ENCODE results near the gene ACOX3.
"Not testable (repeated sequence)": the region's sequence is repeated elsewhere in the genome, so short reads cannot be mapped to it uniquely, and the experiment has no call there.

ACOX3 gene

GRCh38 chr4:8403173-8403753 lies 37.3 kb downstream of the ACOX3 start:
- DNase-seq = no peak

GRCh38 chr4:8402640-8403039 lies 37.9 kb downstream of the ACOX3 start:
- DNase-seq = no peak

GRCh38 chr4:8402181-8402597 lies 38.3 kb downstream of the ACOX3 start:
- DNase-seq = no peak

DNA sequence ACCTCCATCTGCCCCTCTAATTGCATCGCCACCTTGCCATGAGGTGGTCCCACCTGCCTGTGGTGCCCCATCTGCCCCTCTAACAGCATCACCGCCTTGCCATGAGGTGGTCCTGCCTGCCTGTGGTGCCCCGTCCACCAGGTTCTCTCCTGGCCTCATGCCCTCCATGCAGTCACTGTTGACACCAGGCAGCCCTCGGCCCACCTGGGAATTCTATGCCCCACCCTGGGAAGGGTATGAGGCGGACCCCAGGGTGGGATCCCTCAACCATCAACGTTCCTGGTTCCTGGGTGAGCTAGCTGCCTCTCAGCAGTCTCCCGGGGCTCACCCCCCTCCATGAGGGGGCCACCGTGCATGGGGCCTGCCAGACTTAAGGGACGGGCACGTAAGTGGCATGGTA lies 38.9 kb downstream of the ACOX3 start:
- DNase-seq = no peak

DNA sequence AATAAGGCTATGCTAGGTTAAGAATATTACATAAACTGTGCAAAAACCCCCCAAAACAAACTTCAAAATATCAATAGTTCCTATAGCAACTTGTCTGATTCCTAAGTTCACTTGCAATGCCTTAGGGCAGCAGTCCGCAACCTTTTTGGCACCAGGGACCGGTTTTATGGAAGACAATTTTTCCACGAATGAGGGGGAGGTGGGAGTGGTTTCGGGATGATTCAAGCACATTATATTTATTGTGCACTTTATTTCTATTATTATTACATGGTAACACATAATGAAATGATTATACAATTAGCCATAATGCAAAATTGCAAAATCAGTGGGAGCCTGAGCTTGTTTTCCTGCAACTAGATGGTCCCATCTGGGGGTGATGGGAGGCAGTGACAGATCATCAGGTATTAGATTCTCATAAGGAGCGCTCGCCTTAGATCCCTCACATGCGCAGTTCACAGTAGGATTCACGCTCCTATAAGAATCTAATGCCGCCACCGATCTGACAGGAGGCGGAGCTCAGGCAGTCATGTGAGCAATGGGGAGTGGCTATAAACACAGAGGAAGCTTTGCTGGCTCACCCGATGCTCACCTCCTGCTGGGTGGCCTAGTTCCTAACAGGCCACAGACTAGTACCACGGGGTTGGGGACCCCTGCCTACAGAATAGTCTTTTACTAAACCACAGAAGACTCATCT lies 39.7 kb downstream of the ACOX3 start:
- DNase-seq = no peak

DNA sequence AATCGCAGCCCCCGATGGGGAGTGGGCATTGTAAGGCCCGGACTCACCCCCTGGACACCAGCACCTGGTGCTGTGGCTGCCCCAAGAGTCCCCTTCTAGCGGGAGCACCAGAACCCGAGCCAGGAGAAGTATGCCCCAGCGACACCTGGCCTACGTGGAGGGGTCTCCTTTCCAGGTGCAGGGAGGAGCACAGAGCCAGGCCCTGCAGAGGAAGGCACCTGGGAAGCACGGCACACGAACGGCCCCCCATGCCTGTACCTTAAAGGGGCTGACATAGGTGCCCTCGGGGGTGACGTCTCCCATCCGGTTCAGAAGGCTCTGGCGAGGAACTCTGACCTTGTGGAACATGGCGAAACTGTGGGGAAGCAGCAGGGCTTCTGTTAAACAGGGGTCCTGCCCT lies 41.2 kb downstream of the ACOX3 start:
- DNase-seq = no peak

DNA sequence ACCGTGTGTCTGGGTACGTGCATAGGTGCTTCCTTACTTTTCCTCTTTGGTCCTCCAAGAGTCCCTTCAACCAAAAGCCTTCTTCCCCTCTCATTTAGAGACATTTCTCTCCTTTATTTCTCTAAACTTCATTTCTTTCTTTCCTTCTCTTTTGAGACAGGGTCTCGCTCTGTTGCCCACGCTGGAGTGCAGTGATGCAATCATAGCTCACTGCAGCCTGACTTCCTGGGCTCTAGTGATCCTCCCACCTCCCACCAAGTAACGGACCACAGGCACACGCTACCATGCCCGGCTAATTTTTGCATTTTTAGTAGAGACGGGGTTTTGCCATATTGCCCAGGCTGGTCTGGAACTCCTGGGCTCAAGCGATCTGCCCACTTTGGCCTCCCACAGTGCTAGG lies 42.2 kb downstream of the ACOX3 start:
- no peak for DNase-seq

DNA sequence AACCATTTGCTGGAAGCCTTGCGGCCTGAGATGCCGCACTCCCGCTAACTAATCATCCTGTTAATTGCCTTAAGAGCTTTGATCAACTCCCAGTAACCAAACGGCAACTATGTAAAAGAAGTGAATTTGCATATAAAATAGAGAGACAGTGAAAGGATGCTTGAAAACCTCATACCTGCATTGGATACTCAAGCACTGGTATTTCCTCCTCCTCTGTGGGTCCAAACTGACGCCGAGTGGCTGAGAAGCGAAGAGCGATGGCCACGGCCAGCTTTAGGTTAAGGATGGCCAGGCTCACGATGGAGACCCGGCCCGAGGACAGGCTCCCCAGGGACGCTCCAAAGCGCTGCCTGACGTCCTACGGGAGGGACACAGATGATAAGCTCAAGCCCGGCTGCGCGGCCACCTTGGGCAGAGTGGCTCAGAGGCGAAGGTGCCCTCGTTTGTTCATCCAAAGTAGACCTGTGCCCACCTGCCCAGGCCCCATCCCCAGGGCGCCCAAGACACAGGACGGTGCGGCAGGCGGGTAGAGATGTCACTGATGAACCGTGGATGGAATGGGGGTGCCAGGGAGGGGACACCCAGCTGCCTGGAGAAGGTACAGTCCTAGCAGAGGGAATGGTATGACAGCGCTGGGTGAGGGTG lies 43.6 kb downstream of the ACOX3 start:
- no peak for DNase-seq

DNA sequence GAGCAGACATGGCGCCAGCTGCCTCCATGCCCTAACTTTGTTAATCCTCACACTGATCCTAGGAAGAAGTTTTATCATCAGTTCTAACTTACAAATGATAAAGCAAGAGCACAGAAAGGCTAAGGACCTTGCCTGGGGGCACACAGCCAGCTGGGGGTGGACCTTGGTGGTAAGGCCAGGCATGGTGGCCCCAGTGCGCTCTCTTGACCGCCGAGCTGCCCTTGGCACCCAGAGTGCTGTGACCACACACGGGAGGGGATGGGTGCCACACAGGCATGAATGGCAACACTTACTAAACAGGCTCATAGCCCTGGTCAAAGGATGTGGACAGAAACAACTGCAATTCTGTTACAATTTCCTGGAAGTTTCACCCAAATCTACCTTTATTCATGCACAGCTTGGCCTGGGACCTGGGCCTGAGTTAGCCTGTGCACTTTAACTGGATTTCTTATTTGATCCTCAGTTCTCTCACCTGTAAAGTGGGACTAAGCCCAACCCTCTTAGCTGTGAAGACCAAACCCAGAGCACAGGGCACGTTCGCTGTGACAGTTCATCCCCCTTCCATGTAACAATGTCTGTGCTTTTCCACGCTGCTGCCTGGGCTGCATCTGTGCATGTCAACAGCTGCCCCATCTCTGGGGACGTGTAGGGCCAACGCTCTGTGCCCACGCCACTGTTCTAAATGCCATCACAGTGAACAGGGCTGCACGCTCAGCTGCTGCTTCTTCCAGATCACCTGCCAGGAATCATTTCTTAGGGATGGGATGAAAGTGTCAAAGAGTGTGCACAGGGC lies 44.8 kb downstream of the ACOX3 start:
- no peak for DNase-seq

DNA sequence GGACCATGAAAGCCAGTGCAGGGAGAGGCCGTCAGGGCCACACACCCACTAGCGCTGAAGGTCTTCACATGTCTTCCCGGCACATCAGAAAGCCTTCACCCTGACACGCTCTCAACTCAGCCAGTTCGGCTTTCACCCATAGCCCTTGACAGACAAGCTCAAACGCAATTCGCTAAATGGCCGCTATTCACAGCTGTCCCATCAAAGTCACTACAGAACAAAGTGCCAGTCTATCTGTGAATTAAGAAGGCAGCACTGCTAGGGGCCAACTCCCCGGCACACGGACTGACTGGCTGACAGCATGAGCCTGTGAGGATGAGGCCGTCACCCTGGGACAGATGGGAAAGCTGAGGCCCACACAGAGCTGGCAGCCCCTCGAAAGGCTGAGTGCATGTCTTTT lies 45.7 kb downstream of the ACOX3 start:
- no peak for DNase-seq

- DNase-seq = no peak
Observed at GRCh38 chr4:8394061-8394519, 46.4 kb downstream of the ACOX3 start.

- no peak for DNase-seq
Observed at GRCh38 chr4:8393593-8394038, 46.9 kb downstream of the ACOX3 start.

DNA sequence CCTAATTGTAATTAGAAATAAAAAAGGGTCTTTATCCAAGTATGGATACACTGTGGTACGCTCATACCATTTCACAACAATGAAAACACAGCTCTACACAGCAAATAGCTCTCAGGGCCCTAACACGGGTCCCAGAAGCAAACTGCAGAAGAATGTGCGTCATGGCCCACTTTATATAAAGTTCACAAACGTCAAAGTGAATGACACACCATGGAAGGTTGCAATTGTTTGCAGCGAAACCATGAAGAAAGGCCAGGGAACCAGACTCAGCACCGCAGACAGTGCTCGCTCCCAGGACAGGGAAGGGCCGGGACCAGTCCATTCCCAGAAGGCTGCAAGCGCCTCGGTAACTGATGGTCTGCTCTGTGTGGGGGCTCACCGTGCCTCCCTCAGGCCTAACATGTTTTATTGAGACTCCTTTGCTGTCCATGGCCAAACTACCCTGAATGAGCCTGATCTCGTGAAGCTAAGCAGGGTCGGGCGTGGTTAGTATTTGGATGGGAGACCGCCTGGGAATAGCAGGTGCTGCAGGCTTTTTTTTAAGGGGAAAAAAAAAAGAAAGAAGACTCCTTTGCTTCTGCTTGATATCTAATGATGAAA lies 47.8 kb downstream of the ACOX3 start:
- DNase-seq = no peak

DNA sequence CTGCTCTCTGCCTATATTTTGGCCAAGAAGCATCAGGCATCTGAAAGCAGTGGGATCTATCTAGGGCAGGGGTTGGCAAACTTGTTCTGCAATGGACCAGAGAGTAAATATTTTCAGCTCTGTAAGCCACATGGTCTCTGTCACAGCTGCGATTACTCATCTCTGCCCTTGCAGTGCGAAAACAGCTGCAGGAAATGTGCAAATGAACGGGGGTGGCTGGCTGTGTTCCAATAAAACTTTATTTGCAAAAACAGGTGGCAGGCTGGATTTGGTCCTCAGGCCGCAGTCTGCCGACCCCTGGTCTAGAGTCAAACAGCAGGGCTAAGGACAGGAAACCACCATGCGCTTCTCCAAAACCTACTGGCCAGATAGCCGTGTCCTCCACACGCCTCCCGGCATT lies 48.6 kb downstream of the ACOX3 start:
- DNase-seq = no peak

DNA sequence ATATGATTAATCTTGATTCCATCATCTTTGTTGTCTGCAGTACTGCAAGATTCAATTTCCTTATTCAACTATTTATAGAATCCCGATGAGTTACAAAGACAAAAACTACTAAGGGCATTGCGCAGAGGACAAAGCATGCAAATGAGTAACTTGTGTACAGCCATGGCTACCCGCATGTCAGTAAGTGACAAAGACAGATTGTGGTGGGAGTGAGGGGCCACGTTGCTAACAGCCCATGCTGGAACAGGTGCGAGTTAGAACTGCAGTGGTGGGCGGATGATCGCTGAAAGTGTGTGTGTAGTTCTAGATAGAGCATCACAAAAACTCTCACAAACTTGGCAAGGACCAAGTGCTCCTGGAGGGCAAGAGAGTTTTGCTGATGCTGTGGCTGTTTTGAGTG lies 49.5 kb downstream of the ACOX3 start:
- no peak for DNase-seq

DNA sequence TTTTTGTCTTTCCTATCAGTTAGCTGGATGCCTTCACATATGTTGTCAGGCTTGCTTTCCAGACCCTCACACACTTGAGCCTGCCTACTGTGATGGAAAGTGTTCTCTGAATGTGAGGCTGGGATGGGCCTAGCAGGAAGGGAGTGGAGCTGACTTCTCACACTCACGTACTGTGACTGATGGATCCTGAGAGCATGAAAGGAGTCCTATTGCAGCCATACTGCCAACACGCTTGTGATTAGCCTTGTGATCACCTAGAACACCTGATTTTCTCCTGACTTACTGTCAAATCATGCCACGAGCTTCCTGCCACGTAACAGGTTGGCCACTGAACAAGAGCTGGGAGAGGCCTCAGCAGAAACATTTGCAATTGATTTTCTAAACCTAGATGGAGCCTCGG lies 49.9 kb downstream of the ACOX3 start:
- no peak for DNase-seq

DNA sequence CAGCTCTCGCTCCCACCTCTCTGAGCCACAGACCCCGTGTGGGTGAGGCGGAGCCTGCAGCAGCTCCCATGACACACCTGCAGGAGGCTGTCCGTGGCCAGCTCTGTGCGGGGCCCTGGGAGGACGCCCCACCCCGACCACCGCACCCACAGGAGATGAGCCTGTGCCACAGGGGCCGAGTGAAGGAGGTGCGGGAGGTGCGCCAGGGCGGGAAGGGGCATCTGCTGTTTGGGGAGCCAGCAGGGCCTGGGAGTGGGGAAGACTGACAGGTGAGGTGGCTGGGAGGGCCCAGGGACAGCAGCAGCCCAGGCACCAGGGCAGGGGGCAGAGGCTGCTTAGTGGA lies 52.0 kb downstream of the ACOX3 start:
- DNase-seq = no peak

DNA sequence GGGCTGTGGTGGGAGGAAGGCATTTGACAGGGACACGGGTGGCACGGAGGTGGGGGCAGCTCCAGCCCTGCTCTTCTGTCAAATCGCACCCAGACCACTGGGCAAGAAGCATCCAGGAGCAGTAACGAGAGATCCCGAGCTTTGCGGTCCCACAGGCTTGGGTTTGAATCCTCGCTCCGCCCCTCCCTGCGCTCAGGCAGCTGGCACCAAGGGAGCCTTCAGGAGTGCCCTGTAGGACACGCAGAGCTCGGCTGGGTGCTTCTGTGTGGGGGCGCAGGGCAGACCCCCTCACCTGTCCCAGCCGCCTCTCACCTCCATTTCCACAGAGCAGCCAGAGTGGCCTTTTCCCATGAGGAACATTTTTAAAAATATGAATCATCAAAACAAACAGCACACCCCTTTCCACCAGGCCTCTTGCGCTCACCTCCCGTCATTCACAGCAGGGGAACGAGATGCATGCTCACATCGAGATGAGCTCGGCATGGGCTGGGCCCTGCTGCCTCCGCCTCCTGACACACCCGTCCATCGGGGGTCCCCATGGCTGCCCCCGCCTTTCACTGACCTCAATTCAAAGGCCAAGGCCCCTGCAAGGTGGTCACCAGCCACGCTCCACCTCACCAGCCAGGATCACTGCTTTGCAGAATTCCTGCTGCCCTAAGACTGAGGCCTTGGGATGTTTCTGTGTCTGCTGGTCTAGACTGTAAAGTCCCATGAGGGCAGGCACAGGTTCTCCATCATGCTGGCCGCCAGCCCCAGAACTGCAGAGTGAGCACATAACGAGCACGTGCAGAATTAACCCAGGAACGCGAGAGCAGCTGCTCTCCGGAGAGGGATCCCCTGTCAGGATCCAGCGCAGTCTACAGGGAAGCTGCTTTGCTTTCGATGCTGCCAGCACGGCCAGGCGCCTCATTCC lies 52.7 kb downstream of the ACOX3 start:
- no peak for DNase-seq

GRCh38 chr4:8387194-8387593 lies 53.3 kb downstream of the ACOX3 start:
- DNase-seq = no peak

DNA sequence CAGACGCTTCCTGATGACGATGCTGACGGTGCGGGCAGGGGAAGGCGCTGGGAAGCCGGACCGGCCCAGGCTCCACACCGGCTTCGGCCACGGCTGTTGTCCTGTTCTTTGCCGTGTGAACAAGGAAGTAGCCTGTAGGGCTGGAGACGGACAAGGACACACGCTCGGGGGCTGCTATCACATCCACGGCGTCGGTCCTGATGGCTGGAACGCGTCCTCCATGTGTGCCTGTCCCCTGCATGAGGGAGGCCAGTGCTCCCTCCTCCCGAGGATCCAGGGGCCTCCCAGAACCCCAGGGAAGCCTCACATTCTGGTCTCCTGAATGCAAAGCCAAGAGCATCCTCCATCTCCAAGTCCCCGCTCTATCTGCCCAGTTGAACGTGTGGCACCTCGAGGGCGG lies 53.8 kb downstream of the ACOX3 start:
- no peak for DNase-seq

- DNase-seq = not testable (repeated sequence)
Observed at GRCh38 chr4:8386131-8386530, 54.4 kb downstream of the ACOX3 start.

GRCh38 chr4:8385611-8386010 lies 54.9 kb downstream of the ACOX3 start:
- DNase-seq = no peak
